ENCODE data around the gene GABRG3. TPM values are rescaled to one million over a fixed set of nuclear protein-coding genes. Genes with fewer than 3 reads are reported as not detected.

GABRG3 gene
- total and polyA plus RNA-seq, 4 donors, result 0.02 to 0.19 TPM; not detected in 2

- H3K4me1 ChIP-seq (ENCODE audit: control insufficient read depth in 4 of 4, insufficient read depth in 4 of 4, low read length in 3 of 4), result no peaks in the 10 kb centered on the region
- H3K36me3 ChIP-seq (ENCODE audit: control insufficient read depth in 4 of 4, insufficient read depth in 3 of 4, low read depth in 1 of 4, low read length in 3 of 4), result no peaks in the 10 kb centered on the region
- H3K9me3 ChIP-seq (ENCODE audit: control insufficient read depth in 4 of 4, low read length in 3 of 4), result peaks cover 6 to 19% (median 18%) of the 10 kb centered on the region in 4 donors
- no peaks in the 10 kb centered on the region for H3K27me3 ChIP-seq (ENCODE audit: control insufficient read depth in 4 of 4, insufficient read depth in 4 of 4, low read length in 3 of 4)
- H3K27ac ChIP-seq (ENCODE audit: low read depth in 1 of 2, low read length in 2 of 2), result no peak overlapping the region
- no peak overlapping the region for H3K9ac ChIP-seq (ENCODE audit: low read depth in 1 of 2, low read length in 2 of 2)
- TF ChIP-seq CTCF (IDR thresholded peaks at IDR 0.05; ENCODE audit: low read depth, low read length, missing input control) (no peak), HNF4G (IDR thresholded peaks at IDR 0.05) (no peak), MAX (IDR thresholded peaks at IDR 0.05) (no peak), ATF3 (IDR thresholded peaks at IDR 0.05) (no peak), YY1 (IDR thresholded peaks at IDR 0.05) (no peak), JUND (IDR thresholded peaks at IDR 0.05) (no peak), FOXA2 (IDR thresholded peaks at IDR 0.05) (no peak)
- WGBS, result 76% methylated on average over 4 of the region's 4 CpGs
- no peak for DNase-seq (ENCODE audit: low spot score)
- H3K4me3 ChIP-seq (ENCODE audit: low read depth in 1 of 3, low read length in 3 of 3), result peak overlapping the region in 1 of 3 donors; percentile 18
Observed at GRCh38 chr15:27176785-27177406, 205.9 kb downstream of the GABRG3 start.

DNA sequence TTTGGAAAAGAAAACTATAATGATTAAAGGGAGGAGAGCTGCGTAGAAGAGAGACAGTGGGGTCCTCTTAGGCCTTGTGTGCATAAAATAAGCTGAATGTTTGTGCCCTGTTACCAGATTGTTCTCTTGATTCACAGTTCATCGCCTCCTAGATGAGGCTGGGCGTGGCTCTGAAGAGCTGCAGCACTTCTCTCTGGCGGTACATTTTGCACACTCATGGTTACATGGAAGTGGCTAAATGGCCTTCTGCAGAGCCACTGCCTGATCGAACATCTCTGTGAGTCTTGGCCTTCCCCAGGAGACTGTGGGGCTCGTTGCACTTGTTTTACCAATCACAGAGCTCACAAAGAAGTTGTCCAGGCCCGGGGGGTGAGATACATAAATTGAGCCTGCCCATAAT lies 208.8 kb downstream of the GABRG3 start:
- TF ChIP-seq SP1 (IDR thresholded peaks at IDR 0.05), result no peak
- no peak for TF ChIP-seq HNF4A (conservative IDR thresholded peaks at IDR 0.05)
- no peak for TF ChIP-seq JUND (IDR thresholded peaks at IDR 0.05)
- no peak for TF ChIP-seq EGR1 (IDR thresholded peaks at IDR 0.05; ENCODE audit: low read depth in 2 of 2)
- TF ChIP-seq NR2F2 (IDR thresholded peaks at IDR 0.05), result no peak
- H3K27me3 ChIP-seq (ENCODE audit: control insufficient read depth in 4 of 4, insufficient read depth in 4 of 4, low read length in 3 of 4), result no peaks in the 10 kb centered on the region
- no peak overlapping the region for H3K4me3 ChIP-seq (ENCODE audit: low read depth in 1 of 3, low read length in 3 of 3)
- H3K9me3 ChIP-seq (ENCODE audit: control insufficient read depth in 4 of 4, low read length in 3 of 4), result peaks cover 6 to 19% (median 17%) of the 10 kb centered on the region in 4 donors
- no peak for DNase-seq (ENCODE audit: low spot score)
- H3K4me1 ChIP-seq (ENCODE audit: control insufficient read depth in 4 of 4, insufficient read depth in 4 of 4, low read length in 3 of 4), result no peaks in the 10 kb centered on the region
- H3K36me3 ChIP-seq (ENCODE audit: control insufficient read depth in 4 of 4, insufficient read depth in 3 of 4, low read depth in 1 of 4, low read length in 3 of 4), result no peaks in the 10 kb centered on the region
- WGBS, result 69% methylated on average over 7 of the region's 7 CpGs
- H3K27ac ChIP-seq (ENCODE audit: low read depth in 1 of 2, low read length in 2 of 2), result no peak overlapping the region
- H3K9ac ChIP-seq (ENCODE audit: low read depth in 1 of 2, low read length in 2 of 2), result no peak overlapping the region

DNA sequence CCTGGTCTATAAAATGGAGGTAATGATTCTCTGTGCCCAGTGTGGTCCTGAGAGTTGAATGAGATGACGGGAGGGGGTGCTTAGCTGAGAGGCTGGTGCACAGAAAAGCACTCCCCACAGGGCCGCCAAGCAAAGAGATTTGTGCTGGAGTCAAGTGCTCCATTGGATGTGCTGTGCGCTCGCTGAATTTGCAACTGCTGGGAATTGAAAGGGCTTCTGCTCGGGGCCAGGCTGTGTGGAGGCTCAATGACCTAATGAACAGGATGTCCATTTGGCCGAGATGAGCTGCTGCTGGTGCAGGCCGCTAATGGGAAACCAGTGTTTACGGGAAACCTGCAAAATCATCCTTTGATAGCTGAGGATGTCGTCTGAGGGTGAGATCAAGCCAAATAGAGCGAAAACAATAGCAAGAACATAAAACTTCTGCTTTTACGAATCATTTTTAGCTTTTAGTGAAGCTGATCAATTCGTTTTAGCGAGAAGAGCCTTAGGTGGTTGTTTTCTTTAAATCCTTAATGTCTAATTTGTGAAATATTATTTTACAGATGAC lies 211.7 kb downstream of the GABRG3 start:
- 71% methylated on average over 13 of the region's 13 CpGs for WGBS
- Histone ChIP-seq H3K27me3 (ENCODE audit: control insufficient read depth in 4 of 4, insufficient read depth in 4 of 4, low read length in 3 of 4) (no peaks in the 10 kb centered on the region), H3K36me3 (ENCODE audit: control insufficient read depth in 4 of 4, insufficient read depth in 3 of 4, low read depth in 1 of 4, low read length in 3 of 4) (no peaks in the 10 kb centered on the region), H3K4me1 (ENCODE audit: control insufficient read depth in 4 of 4, insufficient read depth in 4 of 4, low read length in 3 of 4) (no peaks in the 10 kb centered on the region), H3K4me3 (ENCODE audit: low read depth in 1 of 3, low read length in 3 of 3) (no peak overlapping the region), H3K9me3 (ENCODE audit: control insufficient read depth in 4 of 4, low read length in 3 of 4) (peaks cover 0 to 6% (median 3%) of the 10 kb centered on the region in 4 donors), H3K9ac (ENCODE audit: low read depth in 1 of 2, low read length in 2 of 2) (no peak overlapping the region), H3K27ac (ENCODE audit: low read depth in 1 of 2, low read length in 2 of 2) (no peak overlapping the region)
- TF ChIP-seq EGR1 (IDR thresholded peaks at IDR 0.05; ENCODE audit: low read depth in 2 of 2) (no peak), RXRA (IDR thresholded peaks at IDR 0.05) (no peak), FOXA1 (IDR thresholded peaks at IDR 0.05) (no peak), HNF4G (IDR thresholded peaks at IDR 0.05) (no peak), TAF1 (conservative IDR thresholded peaks at IDR 0.05) (no peak), SP1 (IDR thresholded peaks at IDR 0.05) (no peak), FOXA2 (IDR thresholded peaks at IDR 0.05) (no peak), GABPA (IDR thresholded peaks at IDR 0.05 in 1 of 2, conservative IDR thresholded peaks at IDR 0.05 in 1 of 2) (no peak), YY1 (IDR thresholded peaks at IDR 0.05) (no peak), MAX (IDR thresholded peaks at IDR 0.05) (no peak), NR2F2 (IDR thresholded peaks at IDR 0.05) (no peak), ATF3 (IDR thresholded peaks at IDR 0.05) (no peak), JUND (IDR thresholded peaks at IDR 0.05) (no peak), HNF4A (conservative IDR thresholded peaks at IDR 0.05) (no peak)
- TF ChIP-seq, protein P1, sequence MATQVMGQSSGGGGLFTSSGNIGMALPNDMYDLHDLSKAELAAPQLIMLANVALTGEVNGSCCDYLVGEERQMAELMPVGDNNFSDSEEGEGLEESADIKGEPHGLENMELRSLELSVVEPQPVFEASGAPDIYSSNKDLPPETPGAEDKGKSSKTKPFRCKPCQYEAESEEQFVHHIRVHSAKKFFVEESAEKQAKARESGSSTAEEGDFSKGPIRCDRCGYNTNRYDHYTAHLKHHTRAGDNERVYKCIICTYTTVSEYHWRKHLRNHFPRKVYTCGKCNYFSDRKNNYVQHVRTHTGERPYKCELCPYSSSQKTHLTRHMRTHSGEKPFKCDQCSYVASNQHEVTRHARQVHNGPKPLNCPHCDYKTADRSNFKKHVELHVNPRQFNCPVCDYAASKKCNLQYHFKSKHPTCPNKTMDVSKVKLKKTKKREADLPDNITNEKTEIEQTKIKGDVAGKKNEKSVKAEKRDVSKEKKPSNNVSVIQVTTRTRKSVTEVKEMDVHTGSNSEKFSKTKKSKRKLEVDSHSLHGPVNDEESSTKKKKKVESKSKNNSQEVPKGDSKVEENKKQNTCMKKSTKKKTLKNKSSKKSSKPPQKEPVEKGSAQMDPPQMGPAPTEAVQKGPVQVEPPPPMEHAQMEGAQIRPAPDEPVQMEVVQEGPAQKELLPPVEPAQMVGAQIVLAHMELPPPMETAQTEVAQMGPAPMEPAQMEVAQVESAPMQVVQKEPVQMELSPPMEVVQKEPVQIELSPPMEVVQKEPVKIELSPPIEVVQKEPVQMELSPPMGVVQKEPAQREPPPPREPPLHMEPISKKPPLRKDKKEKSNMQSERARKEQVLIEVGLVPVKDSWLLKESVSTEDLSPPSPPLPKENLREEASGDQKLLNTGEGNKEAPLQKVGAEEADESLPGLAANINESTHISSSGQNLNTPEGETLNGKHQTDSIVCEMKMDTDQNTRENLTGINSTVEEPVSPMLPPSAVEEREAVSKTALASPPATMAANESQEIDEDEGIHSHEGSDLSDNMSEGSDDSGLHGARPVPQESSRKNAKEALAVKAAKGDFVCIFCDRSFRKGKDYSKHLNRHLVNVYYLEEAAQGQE (IDR thresholded peaks at IDR 0.05), result no peak
- DNase-seq (ENCODE audit: low spot score), result no peak

Data from liver (tissue), 9 donors.